Activated CD8-positive, alpha-beta T cell treated with anti-CD3 and anti-CD28 coated beads, Interleukin-2, amount 10 ng/mL, durations not matched to agents 7 days and 5 days (primary cell): ENCODE data around the gene CFAP20. TPM values are rescaled to one million over a fixed set of nuclear protein-coding genes. Genes with fewer than 3 reads are reported as not detected.

Source experiments
- ATAC-seq: fragments of 150-1000 bp; cut with Tn5 transposase; one replicate; pipeline ENCODE4 v1.10.0; 2021; ENCODE audit warnings: moderate library complexity
- CTCF ChIA-PET: fragments of 350-600 bp; sonication (Branson Sonifier 250); formaldehyde crosslinking; loops from one replicate; lab custom pipeline; 2021; ENCODE audit warnings: antibody characterized with exemption; lab: Charles Lee
- POLR2A ChIA-PET: fragments of 350-600 bp; sonication (Branson Sonifier 250); formaldehyde crosslinking; loops from one replicate; lab custom pipeline; 2021; ENCODE audit warnings: antibody characterized with exemption; lab: Charles Lee
- DNase-seq: peaks from one replicate; pipeline ENCODE4 v3.0.0-alpha.2; 2020
- H3K27ac Mint-ChIP-seq: one replicate; pipeline ENCODE4 v1.8.0; 2021; ENCODE audit warnings: mild to moderate bottlenecking, mixed read lengths
- H3K27me3 Mint-ChIP-seq: one replicate; pipeline ENCODE4 v1.8.0; 2021; ENCODE audit warnings: low read depth, mixed read lengths
- H3K36me3 Mint-ChIP-seq: one replicate; pipeline ENCODE4 v1.8.0; 2021; ENCODE audit warnings: low read depth, mixed read lengths
- H3K4me1 Mint-ChIP-seq: one replicate; pipeline ENCODE4 v1.8.0; 2021; ENCODE audit warnings: low read depth, mixed read lengths
- H3K4me3 Mint-ChIP-seq: one replicate; pipeline ENCODE4 v1.8.0; 2021; ENCODE audit warnings: mild to moderate bottlenecking, mixed read lengths
- H3K9me3 Mint-ChIP-seq: one replicate; pipeline ENCODE4 v1.8.0; 2022; ENCODE audit warnings: mixed read lengths; ENCODE audit not compliant: insufficient read depth
- total RNA-seq, 2 experiments: library from RNA; stranded (reverse); gene quantifications; one replicate each; pipeline ENCODE4 v1.2.3, GENCODE V29; 2021

Gene CFAP20
- total RNA-seq, 2 experiments from 2014 or later = 48.1 to 48.4 TPM

GRCh38 chr16:58125041-58125440, 4.1 kb downstream of the CFAP20 start:
- ChIA-PET CTCF (interaction anchor here (2.4 kb wide), 1 partner anchor 101 kb away, joined by 14 read pairs; no protein-coding TSS in a partner anchor), POLR2A (no interaction called here)
- DNase-seq = no peak
- peaks cover 3% of the 10 kb centered on the region for H3K9me3 Mint-ChIP-seq
- no peak overlapping the region for H3K4me3 Mint-ChIP-seq
- no peak overlapping the region for H3K27ac Mint-ChIP-seq
- no peak for ATAC-seq
- H3K4me1 Mint-ChIP-seq = peaks cover 62% of the 10 kb centered on the region
- H3K27me3 Mint-ChIP-seq = no peaks in the 10 kb centered on the region
- peaks cover 11% of the 10 kb centered on the region for H3K36me3 Mint-ChIP-seq

DNA sequence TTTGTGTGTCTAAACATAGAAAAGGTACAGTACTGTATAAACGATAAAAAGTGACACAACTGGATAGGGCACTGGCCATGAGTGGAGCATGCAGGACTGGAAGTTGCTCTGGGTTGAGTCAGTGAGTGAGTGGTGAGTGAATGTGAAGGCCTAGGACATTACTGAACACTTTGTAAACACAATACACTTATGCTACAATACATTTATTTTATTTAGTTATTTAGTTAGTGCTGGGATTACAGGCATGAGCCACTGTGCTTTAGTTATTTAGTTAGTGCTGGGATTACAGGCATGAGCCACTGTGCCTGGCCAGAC, 4.6 kb downstream of the CFAP20 start:
- no peak for ATAC-seq
- DNase-seq = no peak
- Mint-ChIP-seq H3K9me3 (peaks cover 3% of the 10 kb centered on the region), H3K36me3 (peaks cover 8% of the 10 kb centered on the region), H3K27ac (peak overlapping the region; percentile 69), H3K27me3 (no peaks in the 10 kb centered on the region), H3K4me1 (peaks cover 59% of the 10 kb centered on the region), H3K4me3 (no peak overlapping the region)
- ChIA-PET CTCF (no interaction called here), POLR2A (no interaction called here)

DNA sequence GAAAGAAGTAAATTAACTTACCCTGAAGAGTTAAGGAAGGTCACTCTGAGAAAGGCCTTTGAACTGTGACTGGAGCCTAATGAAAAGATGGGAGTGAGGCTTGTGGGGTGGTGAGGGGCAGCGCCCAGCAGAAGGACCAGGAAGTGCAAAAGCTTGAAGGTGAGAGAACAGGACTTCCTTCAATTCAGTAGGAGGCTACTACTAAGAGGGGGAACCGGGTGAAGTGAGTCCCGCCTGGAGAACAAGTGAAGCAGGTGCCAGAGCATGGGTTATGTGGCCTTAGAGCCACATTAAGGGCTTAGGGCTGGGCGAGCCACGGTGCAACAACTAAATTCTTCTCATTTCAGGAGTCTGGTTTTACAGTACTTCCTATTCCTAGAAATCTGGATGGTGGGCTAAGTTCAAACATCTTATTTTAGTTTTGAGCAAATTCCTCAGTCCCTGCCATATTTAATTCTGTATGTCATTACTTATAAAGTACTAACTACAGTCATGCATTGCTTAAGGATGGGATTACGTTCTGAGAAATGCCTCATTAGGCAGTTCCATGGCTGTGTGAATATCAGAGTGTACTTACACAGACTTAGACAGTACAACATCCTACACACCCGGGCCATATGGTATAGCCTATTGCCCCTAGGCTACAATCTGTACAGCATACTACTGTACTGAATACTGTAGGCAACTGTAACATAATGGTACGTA, 5.1 kb downstream of the CFAP20 start:
- POLR2A ChIA-PET = no interaction called here
- peak; percentile 5 for ATAC-seq
- peak overlapping the region; percentile 69 for H3K27ac Mint-ChIP-seq

GRCh38 chr16:58121132-58121531, 8.0 kb downstream of the CFAP20 start:
- H3K27me3 Mint-ChIP-seq = no peaks in the 10 kb centered on the region
- H3K4me1 Mint-ChIP-seq = peaks cover 33% of the 10 kb centered on the region
- ATAC-seq (no peak), DNase-seq (no peak)
- no peaks in the 10 kb centered on the region for H3K9me3 Mint-ChIP-seq
- no peak overlapping the region for H3K4me3 Mint-ChIP-seq
- ChIA-PET POLR2A (no interaction called here), CTCF (interaction anchor here (0.7 to 2.4 kb wide), 10 partner anchors 8 to 216 kb away, joined by 3 to 13 read pairs (median 4); partner anchors contain the start of gene CFAP20)
- H3K36me3 Mint-ChIP-seq = peaks cover 4% of the 10 kb centered on the region
- H3K27ac Mint-ChIP-seq = no peak overlapping the region

More for the DNA sequence above, 5.1 kb downstream of the CFAP20 start:
- Mint-ChIP-seq H3K4me3 (no peak overlapping the region), H3K36me3 (peaks cover 5% of the 10 kb centered on the region), H3K4me1 (peaks cover 56% of the 10 kb centered on the region), H3K9me3 (no peaks in the 10 kb centered on the region), H3K27me3 (no peaks in the 10 kb centered on the region)
- no peak for DNase-seq
- CTCF ChIA-PET = interaction anchor here (0.7 kb wide), 1 partner anchor 217 kb away, joined by 3 read pairs; no protein-coding TSS in a partner anchor

GRCh38 chr16:58120234-58120633, 8.9 kb downstream of the CFAP20 start:
- peaks cover 13% of the 10 kb centered on the region for H3K36me3 Mint-ChIP-seq

DNA sequence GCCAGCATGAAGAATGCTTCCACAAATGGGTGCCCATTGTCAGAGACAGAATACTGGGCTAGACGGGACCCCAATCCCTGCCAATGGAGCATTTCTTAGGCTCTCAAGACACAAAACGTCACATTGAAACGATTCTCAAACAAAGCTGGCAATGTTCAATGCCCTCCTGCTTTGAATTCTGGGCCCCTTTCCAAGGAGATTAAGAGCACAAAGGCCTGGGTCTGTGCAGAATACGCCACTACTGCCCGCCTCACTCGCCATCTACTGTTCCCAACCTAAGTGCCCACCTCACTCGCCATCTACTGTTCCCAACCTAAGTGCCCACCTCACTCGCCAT, 9.7 kb downstream of the CFAP20 start:
- ChIA-PET POLR2A (interaction anchor here (1.6 kb wide), 1 partner anchor 10 kb away, joined by 6 read pairs; the partner anchor contains the start of gene CFAP20), CTCF (no interaction called here)
- Mint-ChIP-seq H3K27ac (no peak overlapping the region), H3K36me3 (peaks cover 20% of the 10 kb centered on the region), H3K27me3 (no peaks in the 10 kb centered on the region), H3K4me1 (peaks cover 23% of the 10 kb centered on the region), H3K9me3 (no peaks in the 10 kb centered on the region), H3K4me3 (no peak overlapping the region)
- ATAC-seq (no peak), DNase-seq (no peak)

More at GRCh38 chr16:58120234-58120633, 8.9 kb downstream of the CFAP20 start:
- Mint-ChIP-seq H3K4me1 (peaks cover 26% of the 10 kb centered on the region), H3K9me3 (no peaks in the 10 kb centered on the region), H3K27ac (no peak overlapping the region), H3K4me3 (no peak overlapping the region), H3K27me3 (no peaks in the 10 kb centered on the region)
- ChIA-PET CTCF (interaction anchor here (1.9 to 2.4 kb wide), 2 partner anchors 9 to 96 kb away, joined by 6 to 13 read pairs; partner anchors contain the start of gene CFAP20), POLR2A (interaction anchor here (0.5 kb wide), 1 partner anchor 87 kb away, joined by 3 read pairs; no protein-coding TSS in a partner anchor)
- no peak for ATAC-seq
- no peak for DNase-seq

- peaks cover 24% of the 10 kb centered on the region for H3K36me3 Mint-ChIP-seq
- no peak overlapping the region for H3K4me3 Mint-ChIP-seq
- no peaks in the 10 kb centered on the region for H3K9me3 Mint-ChIP-seq
- ChIA-PET POLR2A (interaction anchor here (1.6 kb wide), 1 partner anchor 10 kb away, joined by 6 read pairs; the partner anchor contains the start of gene CFAP20), CTCF (no interaction called here)
- ATAC-seq (no peak), DNase-seq (no peak)
- H3K27me3 Mint-ChIP-seq = no peaks in the 10 kb centered on the region
- H3K4me1 Mint-ChIP-seq = peaks cover 18% of the 10 kb centered on the region
- H3K27ac Mint-ChIP-seq = no peak overlapping the region
Measured at GRCh38 chr16:58118801-58119508, 10.2 kb downstream of the CFAP20 start.

GRCh38 chr16:58116529-58116928, 12.7 kb downstream of the CFAP20 start:
- Mint-ChIP-seq H3K4me3 (no peak overlapping the region), H3K36me3 (peaks cover 40% of the 10 kb centered on the region), H3K9me3 (no peaks in the 10 kb centered on the region), H3K27me3 (no peaks in the 10 kb centered on the region), H3K4me1 (peaks cover 7% of the 10 kb centered on the region), H3K27ac (no peak overlapping the region)
- no peak for DNase-seq
- ATAC-seq = no peak
- POLR2A ChIA-PET = no interaction called here
- CTCF ChIA-PET = interaction anchor here (0.7 kb wide), 1 partner anchor 19 kb away, joined by 3 read pairs; no protein-coding TSS in a partner anchor

DNA sequence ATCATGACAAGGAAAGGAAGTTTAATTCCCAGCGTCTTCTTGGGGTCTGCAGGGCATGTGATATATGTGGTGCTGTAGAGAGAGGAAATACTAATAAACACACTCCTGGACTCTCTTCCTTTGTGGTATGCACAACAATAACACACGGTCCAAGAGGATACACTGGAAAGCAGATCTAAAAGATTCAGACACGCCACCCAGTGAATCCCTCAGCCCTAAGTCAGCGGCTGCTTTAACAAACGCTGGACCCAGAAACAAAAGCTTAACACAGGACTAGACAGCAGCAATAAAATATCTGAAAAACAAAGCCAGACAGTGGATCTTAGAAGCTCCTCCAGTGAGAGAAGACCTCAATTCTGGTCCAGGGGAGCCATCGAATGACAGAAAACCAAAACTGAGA, 13.1 kb downstream of the CFAP20 start:
- ChIA-PET POLR2A (no interaction called here), CTCF (no interaction called here)
- Mint-ChIP-seq H3K36me3 (peaks cover 40% of the 10 kb centered on the region), H3K4me3 (no peak overlapping the region), H3K27ac (no peak overlapping the region), H3K4me1 (peaks cover 5% of the 10 kb centered on the region), H3K9me3 (no peaks in the 10 kb centered on the region), H3K27me3 (no peaks in the 10 kb centered on the region)
- DNase-seq (no peak), ATAC-seq (no peak)

- no peaks in the 10 kb centered on the region for H3K9me3 Mint-ChIP-seq
- no peaks in the 10 kb centered on the region for H3K27me3 Mint-ChIP-seq
- ChIA-PET CTCF (no interaction called here), POLR2A (no interaction called here)
- DNase-seq = no peak
- H3K4me1 Mint-ChIP-seq = no peaks in the 10 kb centered on the region
- H3K36me3 Mint-ChIP-seq = peaks cover 40% of the 10 kb centered on the region
- H3K4me3 Mint-ChIP-seq = no peak overlapping the region
- ATAC-seq = no peak
- H3K27ac Mint-ChIP-seq = no peak overlapping the region
Measured at GRCh38 chr16:58114827-58115825, 14.1 kb downstream of the CFAP20 start.

- ChIA-PET CTCF (no interaction called here), POLR2A (no interaction called here)
- H3K27me3 Mint-ChIP-seq = peaks cover under 1% of the 10 kb centered on the region
- peaks cover 36% of the 10 kb centered on the region for H3K36me3 Mint-ChIP-seq
- no peak overlapping the region for H3K27ac Mint-ChIP-seq
- H3K9me3 Mint-ChIP-seq = no peaks in the 10 kb centered on the region
- ATAC-seq (peak; percentile 19), DNase-seq (no peak)
- no peaks in the 10 kb centered on the region for H3K4me1 Mint-ChIP-seq
- no peak overlapping the region for H3K4me3 Mint-ChIP-seq
Measured at GRCh38 chr16:58111302-58111627, 17.9 kb downstream of the CFAP20 start.
